GM19468 (cell line): ENCODE data around the gene OSBPL2.

Experiments used
- ATAC-seq: cut with Tn5 transposase; IDR thresholded peaks from one replicate; pipeline ENCODE4 v1.9.1; 2021; ENCODE audit warnings: mild to moderate bottlenecking, moderate library complexity, moderate number of reproducible peaks; ENCODE audit not compliant: unreplicated experiment; ENCODE audit errors: extremely low read depth

The OSBPL2 gene

GRCh38 chr20:62219992-62220665 is 18.2 kb upstream of the OSBPL2 start, which contains the start of gene HRH3:
HRH3 (minus strand) TSS chr20:62220278; CDS start chr20:62219970, 308 bp downstream.
- no peak for ATAC-seq

GRCh38 chr20:62220666-62221568 is 17.4 kb upstream of the OSBPL2 start:
- ATAC-seq = no peak

GRCh38 chr20:62222266-62222850 is 16.0 kb upstream of the OSBPL2 start:
- no peak for ATAC-seq

DNA sequence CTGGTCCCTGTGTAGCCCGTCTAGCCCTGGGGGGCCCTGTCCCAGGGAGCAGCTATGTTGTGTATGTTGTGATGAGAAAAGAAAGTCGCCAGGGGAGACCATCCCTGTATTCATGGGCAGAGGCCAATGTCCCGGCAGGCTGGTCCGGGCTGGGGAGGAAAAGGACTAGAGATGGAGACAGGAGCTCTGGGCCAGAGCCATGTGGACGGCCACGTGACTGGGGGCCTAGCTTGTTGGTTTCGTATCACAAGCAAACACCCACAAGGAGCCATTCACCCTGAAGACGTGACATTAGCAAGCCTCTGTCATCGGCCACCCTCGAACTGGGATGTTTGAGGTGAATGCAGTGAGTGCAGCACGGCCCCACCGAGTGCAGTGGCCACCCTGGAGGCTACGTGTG is 15.3 kb upstream of the OSBPL2 start:
- no peak for ATAC-seq

- ATAC-seq = no peak
Measured at GRCh38 chr20:62223571-62223970, 14.8 kb upstream of the OSBPL2 start.

DNA sequence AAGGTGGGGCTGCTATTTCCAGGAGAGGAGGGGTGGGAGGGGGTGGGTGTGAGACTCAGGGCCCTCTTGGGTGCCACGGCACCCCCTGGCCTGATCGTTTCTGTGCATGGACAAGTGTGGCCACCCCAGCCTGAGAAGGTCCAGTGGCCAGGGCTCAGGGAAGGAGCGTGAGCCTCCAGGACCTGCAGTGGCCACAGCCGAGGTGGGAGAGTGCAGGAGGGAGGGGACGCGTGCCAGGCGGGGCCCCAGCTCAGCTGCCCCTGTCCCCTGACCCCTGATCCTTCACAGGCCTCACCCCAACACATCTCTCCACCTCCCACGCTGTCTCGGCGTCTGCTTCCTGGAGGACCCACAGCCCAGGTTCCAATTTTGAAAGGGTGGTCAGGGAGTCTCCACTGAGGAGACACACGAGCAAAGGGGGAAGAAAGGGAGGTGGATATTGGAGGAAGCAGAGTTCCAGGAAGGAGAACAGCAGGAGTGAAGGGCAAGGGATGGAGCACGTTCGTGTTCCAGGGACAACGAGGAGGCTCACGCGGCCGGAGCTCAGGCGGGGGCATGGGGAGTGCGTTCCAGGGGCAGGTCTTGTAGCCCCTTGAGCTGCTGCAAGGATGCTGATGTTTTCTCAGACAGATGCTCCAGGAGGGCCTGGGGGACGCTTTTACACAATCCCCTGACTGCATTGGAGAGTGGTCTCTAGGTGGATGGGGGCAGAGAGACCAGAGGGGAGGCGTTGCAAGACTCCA is 14.0 kb upstream of the OSBPL2 start:
- ATAC-seq = no peak

- ATAC-seq = no peak
Measured at GRCh38 chr20:62225026-62225425, 13.3 kb upstream of the OSBPL2 start.

DNA sequence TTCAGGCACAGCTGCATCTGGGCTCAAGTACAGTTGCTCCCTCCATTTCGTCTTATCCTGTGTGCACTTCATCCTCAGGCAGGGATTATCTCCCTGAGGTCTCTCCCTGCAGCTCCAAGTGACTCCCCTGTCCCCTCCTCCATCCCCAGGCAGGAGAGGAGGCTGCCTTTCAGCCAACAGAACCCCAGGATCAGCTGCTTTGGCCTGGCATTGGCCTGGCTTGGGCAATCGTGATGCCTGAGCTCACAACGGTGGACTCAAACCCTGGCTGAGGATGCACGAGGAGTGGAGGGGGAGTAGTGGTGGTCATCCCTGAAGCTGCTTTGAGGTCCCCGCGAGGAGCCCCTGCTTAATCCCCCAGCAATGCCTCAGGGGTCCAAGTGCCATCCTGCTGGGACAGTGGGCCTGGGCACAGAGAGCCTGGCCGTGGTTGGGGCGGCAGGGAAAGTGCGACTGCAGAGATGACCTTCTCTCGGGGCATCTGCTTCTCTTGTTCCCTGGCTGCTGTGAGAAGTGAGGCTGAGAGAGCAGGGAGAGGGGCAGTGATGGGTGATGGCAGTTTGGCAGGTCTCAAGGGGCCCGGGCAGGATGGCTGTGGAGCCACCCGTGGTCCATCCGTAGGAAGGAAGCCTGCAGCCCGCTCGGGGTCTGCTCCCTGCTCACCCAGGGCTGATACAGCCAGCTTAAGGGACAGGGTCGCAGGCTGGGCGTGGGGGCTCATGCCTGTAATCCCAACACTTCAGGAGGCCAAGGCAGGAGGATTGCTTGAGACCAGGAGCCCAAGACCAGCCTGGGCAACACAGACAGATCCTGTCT is 12.3 kb upstream of the OSBPL2 start:
- no peak for ATAC-seq

DNA sequence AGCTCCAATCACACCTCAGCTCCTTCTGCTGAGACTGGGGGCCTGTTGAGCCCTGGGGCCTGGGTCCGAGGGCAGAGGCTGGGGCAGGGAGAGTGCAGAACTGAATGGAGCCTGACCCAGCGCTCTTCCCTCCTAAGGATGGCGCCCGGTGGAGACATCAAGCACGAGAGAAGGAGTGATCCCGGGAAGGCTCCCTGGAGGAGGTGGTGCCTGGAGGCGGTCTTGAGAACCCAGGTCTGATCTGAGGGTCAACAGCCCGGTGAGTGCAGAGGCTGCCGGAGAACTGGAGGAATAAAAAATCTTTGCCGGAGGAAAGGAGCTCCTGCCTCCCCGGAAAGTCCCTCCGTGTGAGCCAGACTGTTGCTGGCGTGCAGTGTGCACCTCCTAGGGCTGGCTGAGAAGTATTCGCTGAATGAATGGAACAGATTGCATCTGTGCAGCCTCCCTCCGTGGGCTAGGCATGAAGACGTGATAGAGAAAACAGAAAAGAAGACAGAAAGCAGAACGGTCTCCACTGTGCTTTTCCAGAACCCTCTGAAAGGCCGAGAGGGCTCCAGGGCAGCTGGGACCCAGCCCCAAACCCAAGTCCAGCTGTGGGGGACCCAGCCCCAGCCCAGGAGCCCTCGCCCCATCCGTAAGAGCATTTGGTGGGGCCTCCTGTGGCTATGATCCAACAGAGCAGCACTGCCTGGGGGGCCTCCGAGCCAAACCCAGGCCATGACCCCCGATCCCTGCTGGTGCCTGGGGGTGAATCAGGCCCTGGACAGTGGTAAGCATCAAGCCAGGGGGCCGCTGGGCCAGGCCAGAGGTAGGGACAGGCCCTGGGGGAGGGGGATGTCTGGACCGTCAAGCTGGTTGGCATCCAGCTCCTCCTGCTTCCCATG is 11.4 kb upstream of the OSBPL2 start:
- ATAC-seq = no peak

- no peak for ATAC-seq
Measured at GRCh38 chr20:62227591-62227976, 10.7 kb upstream of the OSBPL2 start.

DNA sequence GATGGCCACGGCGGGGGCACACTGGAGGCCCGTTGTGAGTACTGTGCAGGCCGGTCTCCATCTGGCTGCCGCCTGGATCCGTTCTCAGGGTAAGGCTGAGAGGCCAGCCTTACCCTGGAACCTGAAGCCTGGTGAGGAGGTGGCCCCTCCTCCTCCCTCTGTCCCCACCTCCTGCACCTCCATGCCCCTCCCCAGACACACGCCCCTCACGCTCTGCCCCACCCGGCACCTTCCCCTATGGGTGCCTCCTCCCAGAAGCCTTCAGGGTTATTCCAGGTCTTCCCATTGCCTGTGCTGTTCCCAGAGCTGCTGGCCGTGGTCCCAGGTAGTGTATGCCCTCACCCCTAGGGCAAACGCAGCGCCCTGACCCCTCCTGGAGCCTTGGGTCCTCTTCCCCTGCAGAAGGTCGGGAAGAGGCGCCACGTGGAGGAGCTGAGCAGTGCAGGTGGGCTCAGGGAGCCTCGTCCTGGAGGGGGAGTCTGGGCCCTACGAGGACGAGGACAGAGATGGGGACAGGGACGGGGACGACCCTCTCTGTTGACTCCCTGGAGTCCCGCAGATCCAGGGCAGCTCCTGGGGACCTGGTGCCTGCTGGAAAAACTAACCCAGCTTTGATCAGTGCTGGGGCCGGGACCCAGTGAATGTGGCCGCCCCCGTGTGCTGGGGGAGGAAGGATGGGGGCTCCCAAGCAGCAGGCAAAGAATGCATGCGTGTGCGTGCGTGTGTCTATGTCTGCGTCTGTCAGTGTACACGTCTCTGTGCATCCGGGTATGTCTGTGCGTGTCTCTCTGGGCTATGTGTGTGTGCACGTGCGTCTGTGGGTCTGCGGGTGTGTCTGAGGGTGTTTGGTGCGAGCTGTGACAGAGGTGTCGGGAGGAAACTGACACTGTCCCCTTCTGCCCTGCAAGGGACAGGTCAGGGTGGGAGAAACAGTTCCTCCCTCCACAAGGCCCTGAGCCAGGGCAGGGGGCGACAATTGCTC is 10.1 kb upstream of the OSBPL2 start:
- ATAC-seq = no peak

DNA sequence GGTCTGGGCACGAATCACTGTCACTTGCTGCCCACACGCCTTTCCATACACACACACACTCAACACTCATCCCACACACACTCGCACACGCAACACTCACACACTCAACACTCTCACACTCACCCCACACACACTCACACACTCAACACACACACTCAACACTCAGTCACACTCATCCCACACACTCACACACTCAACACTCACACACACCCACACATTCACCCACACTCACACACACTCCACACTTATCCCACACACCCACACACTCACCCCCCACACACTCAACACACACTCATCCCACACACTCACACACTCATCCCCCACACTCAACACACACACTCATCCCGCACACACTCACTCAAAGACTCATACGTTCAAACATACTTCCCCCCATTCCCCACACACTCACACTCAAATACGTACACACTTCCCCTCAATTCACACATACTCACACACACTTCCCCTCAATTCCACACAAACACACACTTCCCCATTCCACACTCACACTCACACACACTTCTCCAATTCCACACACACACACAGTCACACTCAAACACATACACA is 9.3 kb upstream of the OSBPL2 start:
- no peak for ATAC-seq

DNA sequence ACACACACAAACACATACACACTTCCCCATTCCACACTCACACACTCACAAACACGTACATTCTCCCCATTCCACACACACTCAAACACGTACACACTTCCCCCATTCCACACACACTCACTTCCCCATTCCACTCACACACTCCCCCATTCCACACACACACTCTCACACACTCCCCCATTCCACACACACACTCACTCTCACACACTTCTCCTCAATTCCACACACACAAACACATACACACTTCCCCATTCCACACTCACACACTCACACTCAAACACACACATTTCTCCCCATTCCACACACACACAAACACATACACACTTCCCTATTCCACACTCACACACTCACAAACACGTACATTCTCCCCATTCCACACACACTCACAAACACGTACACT is 8.7 kb upstream of the OSBPL2 start:
- no peak for ATAC-seq

- ATAC-seq = no peak
Measured at GRCh38 chr20:62230276-62230675, 8.0 kb upstream of the OSBPL2 start.

DNA sequence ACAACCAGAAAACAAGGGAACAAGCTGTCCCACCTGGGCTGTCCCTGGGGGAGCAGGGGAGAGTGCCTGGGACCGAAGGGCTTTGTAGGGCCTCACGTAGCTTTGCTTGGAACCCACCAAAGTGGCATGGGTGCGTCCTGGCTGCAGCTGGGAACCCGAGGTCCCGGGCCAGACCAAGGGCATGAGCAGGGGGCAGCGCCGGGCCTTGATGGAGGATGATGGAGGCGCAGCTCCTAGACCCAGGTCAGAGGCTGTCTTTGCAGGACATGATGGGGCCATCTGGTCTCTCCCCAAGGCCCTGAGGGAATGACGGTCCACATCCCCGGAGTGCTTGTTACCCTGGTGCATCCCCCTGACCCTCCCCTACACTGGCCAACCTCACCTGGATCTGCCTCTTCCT is 7.6 kb upstream of the OSBPL2 start:
- ATAC-seq = no peak

DNA sequence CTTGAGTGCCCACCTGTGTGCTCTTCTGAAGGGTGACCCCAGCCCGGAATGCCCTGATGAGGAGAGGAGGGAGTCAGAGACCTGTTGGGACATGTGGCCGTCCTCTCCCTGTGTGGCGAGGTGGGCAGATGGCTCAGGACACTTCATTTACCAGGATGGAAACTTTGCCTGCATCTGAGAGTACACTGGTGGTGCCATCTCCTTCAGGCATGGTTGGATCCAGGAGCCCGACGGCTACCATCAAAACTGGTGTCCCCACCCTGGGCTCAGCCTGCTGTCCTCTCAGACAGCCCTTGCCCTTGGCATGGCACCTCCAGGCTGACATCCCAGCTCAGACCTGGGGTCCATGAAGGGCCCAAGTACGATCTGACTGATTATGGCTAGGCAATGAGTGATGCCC is 7.0 kb upstream of the OSBPL2 start:
- no peak for ATAC-seq

- no peak for ATAC-seq
Measured at GRCh38 chr20:62232194-62232593, 6.1 kb upstream of the OSBPL2 start.
